Tracheal epithelial cell (primary cell): ENCODE data around the gene MAP4K5. TPM values are rescaled to one million over a fixed set of nuclear protein-coding genes. Genes with fewer than 3 reads are reported as not detected.

Experiments used
- total RNA-seq: library from RNA; depleted of rRNA; stranded (reverse); fragments of >200 nt; gene quantifications from 2 replicates; pipeline ENCODE4 v1.2.1, GENCODE V29; 2014

The MAP4K5 gene
- 32.2 and 58.1 TPM in 2 replicates for total RNA-seq

GRCh38 chr14:50532502-50533240, at the start of gene MAP4K5:
Gene MAP4K5 (minus strand): TSS chr14:50532569. CDS start chr14:50532049, 520 bp downstream.

GRCh38 chr14:50559990-50560930, 27.9 kb upstream of the MAP4K5 start, which contains the start of gene ATL1:
Gene ATL1 (plus strand): TSS chr14:50560145. CDS start chr14:50560266, 121 bp downstream.

GRCh38 chr14:50396631-50397389, 135.6 kb downstream of the MAP4K5 start, which contains the start of gene CDKL1:
Gene CDKL1 (minus strand): TSS chr14:50396881. CDS start chr14:50395868, 1,013 bp downstream.

Other genes with a start within 250 kb of the MAP4K5 start
- 7.0 and 12.1 TPM in 2 replicates for gene L2HGDH, start 220.3 kb downstream of the MAP4K5 start, total RNA-seq
- gene DMAC2L, start 220.2 kb downstream of the MAP4K5 start, total RNA-seq, result 5.5 and 9.2 TPM in 2 replicates
- 5.3 and 14.2 TPM in 2 replicates for gene CDKL1, start 135.7 kb downstream of the MAP4K5 start, total RNA-seq
- 1.1 and 4.6 TPM in 2 replicates for gene ATL1, start 27.6 kb upstream of the MAP4K5 start, total RNA-seq
- 28.1 and 28.7 TPM in 2 replicates for gene SAV1, start 135.7 kb upstream of the MAP4K5 start, total RNA-seq